CD14-positive monocyte (primary cell): ENCODE measurements around the gene ARHGAP30. TPM values are rescaled to one million over a fixed set of nuclear protein-coding genes. Genes with fewer than 3 reads are reported as not detected.
A peak's percentile ranks its signal among the peaks of the same experiment; 100 is the strongest.

Experiments
- DNase-seq, 3 donors: peaks; one replicate each; pipeline ENCODE4 v3.0.0-alpha.2; 2011 to 2022
- H2AFZ ChIP-seq: 2 replicates; pipeline ENCODE4 v1.6.0; 2012; ENCODE audit warnings: mild to moderate bottlenecking, low read depth, low read length, inconsistent platforms; ENCODE audit not compliant: insufficient read depth, poor library complexity, severe bottlenecking
- H3K27ac ChIP-seq, 2 donors: 1 replicate in 1 of 2; 2 replicates in 1 of 2; pipeline ENCODE4 v1.5.1; 2012 to 2013; ENCODE audit warnings: low read length in 2 of 2, control low read depth in 1 of 2, inconsistent platforms in 1 of 2, low read depth in 1 of 2, mild to moderate bottlenecking in 1 of 2
- H3K27me3 ChIP-seq, 2 donors: one replicate each; pipeline versions ENCODE4 v1.6.0 to v1.6.1; 2011 to 2013; ENCODE audit warnings: low read length in 2 of 2; ENCODE audit not compliant: control insufficient read depth in 2 of 2, insufficient read depth in 2 of 2
- H3K36me3 ChIP-seq, 2 donors: replicated peaks in 1 of 2; 1 replicate in 1 of 2; 2 replicates in 1 of 2; pipeline versions ENCODE4 v1.5.1 to v1.6.1; 2012 to 2013; ENCODE audit warnings: low read length in 2 of 2, control low read depth in 1 of 2, inconsistent platforms in 1 of 2, mild to moderate bottlenecking in 1 of 2; ENCODE audit not compliant: insufficient read depth in 2 of 2, control insufficient read depth in 1 of 2
- H3K4me1 ChIP-seq, 2 donors: 1 replicate in 1 of 2; 2 replicates in 1 of 2; pipeline versions ENCODE4 v1.5.1 to v1.6.1; 2012 to 2013; ENCODE audit warnings: low read length in 2 of 2, control low read depth in 1 of 2, inconsistent platforms in 1 of 2, mild to moderate bottlenecking in 1 of 2, moderate library complexity in 1 of 2; ENCODE audit not compliant: insufficient read depth in 2 of 2, control insufficient read depth in 1 of 2
- H3K4me2 ChIP-seq: replicated peaks from 2 replicates; pipeline ENCODE3; 2012; ENCODE audit warnings: low read length, moderate library complexity, mild to moderate bottlenecking; ENCODE audit not compliant: poor library complexity, severe bottlenecking; ENCODE audit errors: extremely low read depth
- H3K4me3 ChIP-seq, 3 experiments: fragments of 200-600 bp in 1 of 3; sonication (generic) in 1 of 3; replicated peaks in 1 of 3; 1 replicate in 2 of 3; 2 replicates in 1 of 3; pipeline ENCODE4 v1.5.1; 2011 to 2013; ENCODE audit warnings: low read length in 3 of 3, mild to moderate bottlenecking in 3 of 3, control low read depth in 2 of 3, low read depth in 2 of 3, inconsistent platforms in 1 of 3, moderate library complexity in 1 of 3
- H3K79me2 ChIP-seq: 2 replicates; pipeline ENCODE4 v1.6.0; 2012; ENCODE audit warnings: mild to moderate bottlenecking, control low read depth, inconsistent platforms, low read length, moderate library complexity; ENCODE audit not compliant: insufficient read depth
- H3K9ac ChIP-seq: 2 replicates; pipeline ENCODE4 v1.6.0; 2017; ENCODE audit warnings: low read length, mild to moderate bottlenecking; ENCODE audit not compliant: insufficient read depth, poor library complexity, severe bottlenecking
- H3K9me3 ChIP-seq, 2 donors: replicated peaks in 1 of 2; 1 replicate in 1 of 2; 2 replicates in 1 of 2; pipeline versions ENCODE4 v1.5.1 to v1.6.1; 2012 to 2013; ENCODE audit warnings: low read length in 2 of 2, control low read depth in 1 of 2; ENCODE audit not compliant: control insufficient read depth in 1 of 2, insufficient read depth in 1 of 2
- H4K20me1 ChIP-seq: 2 replicates; pipeline ENCODE4 v1.6.0; 2012; ENCODE audit warnings: mild to moderate bottlenecking, low read length, control low read depth, moderate library complexity; ENCODE audit not compliant: insufficient read depth
- H3K27ac Mint-ChIP-seq, 7 donors: one replicate each; pipeline ENCODE4 v1.8.0; 2020; ENCODE audit warnings: mild to moderate bottlenecking in 7 of 7, mixed read lengths in 7 of 7, moderate library complexity in 6 of 7, inconsistent platforms in 2 of 7
- H3K27me3 Mint-ChIP-seq, 3 donors: one replicate each; pipeline ENCODE4 v1.8.0; 2021 to 2022; ENCODE audit warnings: low read depth in 3 of 3, mild to moderate bottlenecking in 3 of 3, mixed read lengths in 3 of 3, moderate library complexity in 3 of 3, inconsistent platforms in 1 of 3
- H3K36me3 Mint-ChIP-seq, 2 donors: one replicate each; pipeline ENCODE4 v1.8.0; 2020; ENCODE audit warnings: mixed read lengths in 2 of 2, inconsistent platforms in 1 of 2, mild to moderate bottlenecking in 1 of 2
- H3K4me1 Mint-ChIP-seq: one replicate; pipeline ENCODE4 v1.8.0; 2020; ENCODE audit warnings: mild to moderate bottlenecking, mixed read lengths
- H3K4me3 Mint-ChIP-seq, 2 donors: one replicate each; pipeline ENCODE4 v1.8.0; 2020; ENCODE audit warnings: mild to moderate bottlenecking in 2 of 2, mixed read lengths in 2 of 2, moderate library complexity in 1 of 2
- H3K9me3 Mint-ChIP-seq, 7 donors: one replicate each; pipeline ENCODE4 v1.8.0; 2020 to 2022; ENCODE audit warnings: mixed read lengths in 7 of 7, mild to moderate bottlenecking in 6 of 7, moderate library complexity in 6 of 7, inconsistent platforms in 2 of 7
- CTCF ChIP-seq: fragments of 200-600 bp; IDR thresholded peaks from one replicate; pipeline ENCODE4 v1.8.0; 2022; ENCODE audit warnings: antibody characterized with exemption, mild to moderate bottlenecking
- WGBS: methylation state at CpG from one replicate; pipeline ENCODE4 v1.1.5; 2013; ENCODE audit warnings: missing lambda C conversion rate; ENCODE audit not compliant: insufficient coverage; 5-methylcytosine and 5-hydroxymethylcytosine counted together
- intact Hi-C, 2 donors: fragments of 100-400 bp; cut with micrococcal nuclease; formaldehyde crosslinking; loops; one replicate each; pipeline versions ENCODE4 v1.15.0 to v1.15.1; 2023
- polyA plus RNA-seq, 3 donors: library from polyadenylated mRNA; depleted of rRNA in 1 of 3; unstranded in 2 of 3; stranded (reverse) in 1 of 3; fragments of 300-500 nt in 2 of 3; fragments of >200 nt in 1 of 3; fragmentation: Illumina TruSeq in 2 of 3; gene quantifications; 1 replicate in 2 of 3; 2 replicates in 1 of 3; pipeline ENCODE4 v1.2.3, GENCODE V29; 2012 to 2021

Gene ARHGAP30
- polyA plus RNA-seq, 3 donors: 101 to 140 (median 129) TPM

- H3K27ac ChIP-seq: no peak overlapping the region
- 100% methylated on average over 1 of the region's 2 CpGs for WGBS
- peaks cover 1 to 12% (median 2%) of the 10 kb centered on the region in 3 donors for H3K27me3 Mint-ChIP-seq
Measured at GRCh38 chr1:161021970-161022353, 47.7 kb downstream of the ARHGAP30 start.

GRCh38 chr1:161021165-161021969 is 48.3 kb downstream of the ARHGAP30 start:
- Histone ChIP-seq H3K4me1 (peaks cover 44 to 50% of the 10 kb centered on the region in 2 donors), H3K4me2 (peak overlapping the region; percentile 90), H3K36me3 (no peaks in the 10 kb centered on the region), H3K9ac (peak overlapping the region; percentile 68), H3K79me2 (peaks cover 32% of the 10 kb centered on the region), H3K4me3 (peak overlapping the region; percentile 59 to 87 (median 60)), H4K20me1 (no peaks in the 10 kb centered on the region), H3K9me3 (no peaks in the 10 kb centered on the region), H3K27ac (peak overlapping the region; percentile 38 to 73), H3K27me3 (no peaks in the 10 kb centered on the region), H2AFZ (peak overlapping the region; percentile 73)
- no peak for TF ChIP-seq CTCF
- Mint-ChIP-seq H3K27me3 (peaks cover 1 to 12% (median 2%) of the 10 kb centered on the region in 3 donors), H3K9me3 (peaks cover 0 to 2% (median 0%) of the 10 kb centered on the region in 7 donors), H3K4me1 (peaks cover 54% of the 10 kb centered on the region), H3K27ac (peak overlapping the region; percentile 73 to 96 (median 92)), H3K4me3 (peak overlapping the region; percentile 93 to 95), H3K36me3 (peaks cover 3 to 7% of the 10 kb centered on the region in 2 donors)
- DNase-seq: peak; percentile 49 to 75 (median 68)
- intact Hi-C loops: no loop called here
- 0% methylated on average over 26 of the region's 34 CpGs for WGBS

More at GRCh38 chr1:161021970-161022353, 47.7 kb downstream of the ARHGAP30 start:
- H3K4me1 Mint-ChIP-seq: peaks cover 48% of the 10 kb centered on the region
- Histone ChIP-seq H3K4me1 (peaks cover 44 to 45% of the 10 kb centered on the region in 2 donors), H3K9me3 (no peaks in the 10 kb centered on the region), H3K9ac (no peak overlapping the region), H3K27me3 (no peaks in the 10 kb centered on the region), H2AFZ (no peak overlapping the region), H4K20me1 (no peaks in the 10 kb centered on the region), H3K79me2 (peaks cover 28% of the 10 kb centered on the region), H3K4me2 (peak overlapping the region; percentile 90), H3K36me3 (no peaks in the 10 kb centered on the region), H3K4me3 (peak overlapping the region in 1 of 3 experiments; percentile 87)
- DNase-seq: no peak
- TF ChIP-seq CTCF: no peak
- H3K4me3 Mint-ChIP-seq: peak overlapping the region in 1 of 2 donors; percentile 95
- intact Hi-C loops: no loop called here
- peaks cover 0 to 2% (median 0%) of the 10 kb centered on the region in 7 donors for H3K9me3 Mint-ChIP-seq
- peaks cover 3 to 4% of the 10 kb centered on the region in 2 donors for H3K36me3 Mint-ChIP-seq
- H3K27ac Mint-ChIP-seq: no peak overlapping the region
